ENCODE results near the gene RGS3. TPM values are rescaled to one million over a fixed set of nuclear protein-coding genes. Genes with fewer than 3 reads are reported as not detected.

The RGS3 gene
- total RNA-seq, 4 donors from 2014 or later = 43.0 to 66.2 (median 55.6) TPM

DNA sequence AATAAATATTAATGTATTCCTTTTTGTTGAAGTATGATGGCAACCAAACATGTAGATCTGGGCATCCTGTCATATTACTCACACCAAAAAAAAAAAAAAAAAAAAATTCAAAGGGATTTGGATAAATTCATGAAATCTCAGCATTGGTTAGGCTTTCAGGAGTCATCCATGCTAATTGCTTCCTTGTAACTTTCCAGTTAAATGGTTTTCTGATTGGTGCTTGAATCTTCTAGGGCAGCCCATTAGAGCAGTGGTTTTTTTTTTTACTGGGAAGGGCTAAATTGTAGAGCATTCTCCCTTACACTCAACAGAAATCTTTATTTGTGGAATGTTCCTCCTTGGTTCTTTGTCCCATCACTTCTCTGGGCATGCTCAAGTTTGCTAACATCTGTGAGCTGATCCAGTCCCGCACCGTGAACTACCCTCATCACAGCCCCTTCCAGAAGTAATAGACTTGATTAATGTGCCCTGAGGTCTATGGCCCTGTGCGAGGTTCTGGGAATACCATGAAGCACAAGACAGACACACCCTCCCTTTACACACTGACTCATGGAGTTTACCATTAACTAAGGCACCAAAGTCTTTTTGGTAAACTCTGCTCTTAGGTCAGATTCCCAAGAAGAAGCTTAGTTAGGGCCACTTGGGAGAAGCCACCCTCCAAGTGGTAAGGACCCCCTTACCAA is 56.0 kb downstream of the RGS3 start:
- Histone ChIP-seq H3K4me1 (peaks cover 41 to 68% of the 10 kb centered on the region in 2 donors), H3K36me3 (no peaks in the 10 kb centered on the region), H3K4me3 (replicated peaks in 1 of 3) (no peak overlapping the region), H3K27ac (peak overlapping the region; percentile 57 to 72 (median 64)), H3K9me3 (no peaks in the 10 kb centered on the region), H3K27me3 (no peaks in the 10 kb centered on the region)
- intact Hi-C loops (cut with DNase I) = loop anchor here (10.0 kb wide), 1 partner anchor 55 kb away; no protein-coding TSS in a partner anchor
- TF ChIP-seq POLR2A (IDR thresholded peaks at IDR 0.05) = no peak
- TF ChIP-seq, protein P1, sequence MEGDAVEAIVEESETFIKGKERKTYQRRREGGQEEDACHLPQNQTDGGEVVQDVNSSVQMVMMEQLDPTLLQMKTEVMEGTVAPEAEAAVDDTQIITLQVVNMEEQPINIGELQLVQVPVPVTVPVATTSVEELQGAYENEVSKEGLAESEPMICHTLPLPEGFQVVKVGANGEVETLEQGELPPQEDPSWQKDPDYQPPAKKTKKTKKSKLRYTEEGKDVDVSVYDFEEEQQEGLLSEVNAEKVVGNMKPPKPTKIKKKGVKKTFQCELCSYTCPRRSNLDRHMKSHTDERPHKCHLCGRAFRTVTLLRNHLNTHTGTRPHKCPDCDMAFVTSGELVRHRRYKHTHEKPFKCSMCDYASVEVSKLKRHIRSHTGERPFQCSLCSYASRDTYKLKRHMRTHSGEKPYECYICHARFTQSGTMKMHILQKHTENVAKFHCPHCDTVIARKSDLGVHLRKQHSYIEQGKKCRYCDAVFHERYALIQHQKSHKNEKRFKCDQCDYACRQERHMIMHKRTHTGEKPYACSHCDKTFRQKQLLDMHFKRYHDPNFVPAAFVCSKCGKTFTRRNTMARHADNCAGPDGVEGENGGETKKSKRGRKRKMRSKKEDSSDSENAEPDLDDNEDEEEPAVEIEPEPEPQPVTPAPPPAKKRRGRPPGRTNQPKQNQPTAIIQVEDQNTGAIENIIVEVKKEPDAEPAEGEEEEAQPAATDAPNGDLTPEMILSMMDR (IDR thresholded peaks at IDR 0.05) = no peak
- WGBS, 2 donors = 68 to 71% methylated on average over 3 of the region's 3 CpGs
- no peak for DNase-seq

DNA sequence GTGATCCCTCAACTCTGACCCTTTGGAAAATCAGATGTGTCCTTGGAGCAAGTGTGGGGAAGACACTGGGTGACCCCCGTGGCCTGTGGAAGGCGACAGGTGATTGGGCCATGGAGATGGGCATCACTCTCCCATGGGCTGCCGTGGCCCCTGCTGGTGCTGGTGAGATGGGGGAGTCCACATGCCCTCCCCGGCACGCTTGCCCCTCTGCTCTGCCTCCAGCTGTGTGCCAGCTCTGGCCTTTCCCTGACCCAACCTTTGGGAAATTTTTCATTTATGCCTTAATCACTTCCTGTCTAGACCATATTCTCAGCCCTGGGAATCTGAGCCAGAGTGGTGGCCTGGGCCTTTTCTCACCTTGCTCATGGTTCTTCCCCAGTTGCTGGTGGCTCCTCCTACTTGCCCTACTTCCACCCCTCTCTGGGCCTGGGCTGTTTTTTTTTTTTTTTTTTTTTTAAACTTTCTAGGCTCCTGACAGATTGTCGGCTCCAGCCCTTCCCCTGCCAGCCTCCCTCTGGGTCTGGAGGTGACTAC is 56.6 kb downstream of the RGS3 start:
- Histone ChIP-seq H3K36me3 (no peaks in the 10 kb centered on the region), H3K4me3 (replicated peaks in 1 of 3) (no peak overlapping the region), H3K27ac (peak overlapping the region; percentile 57 to 72 (median 64)), H3K9me3 (no peaks in the 10 kb centered on the region), H3K4me1 (peaks cover 44 to 74% of the 10 kb centered on the region in 2 donors), H3K27me3 (no peaks in the 10 kb centered on the region)
- DNase-seq = no peak
- 76 to 89% methylated on average over 4 to 6 of the region's 6 CpGs for WGBS, 2 donors
- TF ChIP-seq POLR2A (IDR thresholded peaks at IDR 0.05) = no peak
- intact Hi-C loops (cut with DNase I) = no loop called here

DNA sequence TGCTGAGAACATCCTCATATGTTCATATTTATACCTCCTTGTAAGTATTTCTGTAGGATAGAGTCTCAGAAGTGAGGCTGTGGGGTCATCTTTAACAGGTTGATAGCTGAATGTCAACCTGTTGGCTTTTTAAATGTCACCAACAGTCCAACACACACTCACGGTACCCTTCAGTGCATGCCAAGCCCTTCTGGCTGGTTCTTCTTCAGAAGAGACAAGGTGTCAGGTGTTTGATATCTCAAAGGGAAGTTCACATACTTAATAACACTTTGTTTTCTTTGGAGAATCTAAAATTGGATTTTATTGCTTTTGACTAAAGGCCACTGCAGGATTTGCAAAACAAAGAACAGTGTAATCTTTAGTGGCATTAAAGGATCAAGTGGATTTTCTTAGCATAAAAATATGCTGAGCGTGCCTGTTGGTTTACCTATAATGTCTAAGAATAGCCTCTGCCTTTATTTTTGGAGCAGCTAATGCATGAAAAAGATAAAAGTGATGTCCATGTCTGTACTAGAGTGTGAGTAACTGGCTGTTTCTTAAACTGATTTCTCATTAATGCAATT is 58.2 kb downstream of the RGS3 start:
- TF ChIP-seq, protein P1 (IDR thresholded peaks at IDR 0.05) = no peak
- TF ChIP-seq POLR2A (IDR thresholded peaks at IDR 0.05) = no peak
- 75 to 76% methylated on average over 2 of the region's 2 CpGs for WGBS, 2 donors
- Histone ChIP-seq H3K4me1 (peaks cover 50 to 85% of the 10 kb centered on the region in 2 donors), H3K36me3 (no peaks in the 10 kb centered on the region), H3K27ac (peak overlapping the region in 1 of 3 donors; percentile 56), H3K27me3 (no peaks in the 10 kb centered on the region), H3K9me3 (no peaks in the 10 kb centered on the region), H3K4me3 (replicated peaks in 1 of 3) (no peak overlapping the region)
- no peak for DNase-seq
- intact Hi-C loops (cut with DNase I) = no loop called here

GRCh38 chr9:113522419-113522818 is 58.9 kb downstream of the RGS3 start:
- DNase-seq = no peak
- no peaks in the 10 kb centered on the region for H3K9me3 ChIP-seq
- peak overlapping the region in 2 of 3 donors; percentile 51 to 56 for H3K27ac ChIP-seq
- TF ChIP-seq, protein P1 (IDR thresholded peaks at IDR 0.05) = no peak
- TF ChIP-seq POLR2A (IDR thresholded peaks at IDR 0.05) = no peak
- H3K27me3 ChIP-seq = no peaks in the 10 kb centered on the region
- peaks cover 57 to 85% of the 10 kb centered on the region in 2 donors for H3K4me1 ChIP-seq
- WGBS, 2 donors = 76 to 100% methylated on average over 1 of the region's 1 CpG
- no peak overlapping the region for H3K4me3 ChIP-seq (replicated peaks in 1 of 3)
- no peaks in the 10 kb centered on the region for H3K36me3 ChIP-seq
- intact Hi-C loops (cut with DNase I) = no loop called here

DNA sequence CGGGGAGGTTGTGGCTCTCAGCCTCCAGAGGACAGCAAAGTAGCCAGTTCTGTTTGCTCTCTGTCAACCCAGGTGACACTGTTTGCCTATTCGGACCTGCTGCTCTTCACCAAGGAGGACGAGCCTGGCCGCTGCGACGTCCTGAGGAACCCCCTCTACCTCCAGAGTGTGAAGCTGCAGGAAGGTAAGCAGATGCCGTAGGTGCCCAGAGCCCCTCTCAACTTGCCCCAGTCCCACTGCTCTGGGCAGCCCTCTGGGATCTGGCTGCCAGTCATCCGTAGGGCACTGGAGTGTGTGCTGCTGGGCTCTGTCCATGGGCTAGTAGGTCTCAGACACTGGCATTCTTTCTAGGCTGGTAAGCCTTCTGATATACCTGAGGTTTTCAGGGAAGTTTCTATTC is 59.3 kb downstream of the RGS3 start:
- peak overlapping the region in 2 of 3 donors; percentile 15 to 51 for H3K27ac ChIP-seq
- no peak for TF ChIP-seq POLR2A (IDR thresholded peaks at IDR 0.05)
- TF ChIP-seq, protein P1 (IDR thresholded peaks at IDR 0.05) = no peak
- peaks cover 61 to 85% of the 10 kb centered on the region in 2 donors for H3K4me1 ChIP-seq
- 93 to 100% methylated on average over 4 to 6 of the region's 8 CpGs for WGBS, 2 donors
- DNase-seq = no peak
- no peaks in the 10 kb centered on the region for H3K9me3 ChIP-seq
- intact Hi-C loops (cut with DNase I) = no loop called here
- H3K27me3 ChIP-seq = no peaks in the 10 kb centered on the region
- H3K36me3 ChIP-seq = no peaks in the 10 kb centered on the region
- no peak overlapping the region for H3K4me3 ChIP-seq (replicated peaks in 1 of 3)

Measured in thyroid gland (tissue), 4 donors.